OCI-LY7 (cell line): ENCODE results near the gene KRT86. TPM values are rescaled to one million over a fixed set of nuclear protein-coding genes. Genes with fewer than 3 reads are reported as not detected.

Source experiments
- BruUV-seq: library from RNA; stranded (reverse); fragments of 400-500 nt; replicated peaks from 2 replicates; lab custom pipeline; 2021; lab: Mats Ljungman, UMichigan
- CTCF ChIA-PET: fragments of 300-600 bp; sonication (Branson Sonifier 250); formaldehyde crosslinking; loops from one replicate; lab custom pipeline; 2022; ENCODE audit warnings: antibody characterized with exemption; ENCODE audit not compliant: unreplicated experiment; lab: Charles Lee
- POLR2A ChIA-PET: fragments of 300-600 bp; sonication (Branson Sonifier 250); formaldehyde crosslinking; loops from one replicate; lab custom pipeline; 2022; ENCODE audit warnings: antibody characterized with exemption; lab: Charles Lee
- DNase-seq: peaks from one replicate; pipeline ENCODE4 v3.0.0-alpha.2; 2015; ENCODE audit warnings: low spot score
- H2AFZ ChIP-seq: fragments of 200-600 bp; sonication (generic), shearing (Covaris generic); 2 replicates; pipeline ENCODE4 v1.6.1; 2014; ENCODE audit warnings: mild to moderate bottlenecking, antibody characterized with exemption, low read length, moderate library complexity
- H3K27ac ChIP-seq: fragments of 200-600 bp; sonication (generic); 2 replicates; pipeline ENCODE4 v1.5.1; 2014; ENCODE audit warnings: mixed run types, low read depth, mild to moderate bottlenecking, moderate library complexity, low read length, inconsistent platforms; ENCODE audit not compliant: poor library complexity, severe bottlenecking
- H3K36me3 ChIP-seq: fragments of 200-600 bp; sonication (generic); 2 replicates; pipeline ENCODE4 v1.6.1; 2014; ENCODE audit warnings: mild to moderate bottlenecking, antibody characterized with exemption, low read length, moderate library complexity, mixed read lengths; ENCODE audit not compliant: insufficient read depth
- H3K4me1 ChIP-seq: fragments of 200-600 bp; sonication (generic); 2 replicates; pipeline ENCODE4 v1.5.1; 2014; ENCODE audit warnings: mild to moderate bottlenecking, low read length; ENCODE audit not compliant: insufficient read depth, poor library complexity, severe bottlenecking
- H3K4me2 ChIP-seq: fragments of 200-600 bp; sonication (generic); 2 replicates; pipeline ENCODE4 v1.6.1; 2014; ENCODE audit warnings: mild to moderate bottlenecking, low read length
- H3K4me3 ChIP-seq: fragments of 200-600 bp; sonication (generic); 2 replicates; pipeline ENCODE4 v1.5.1; 2014; ENCODE audit warnings: mild to moderate bottlenecking, low read depth, low read length; ENCODE audit not compliant: poor library complexity, severe bottlenecking
- H3K79me2 ChIP-seq: fragments of 200-600 bp; sonication (generic); 2 replicates; pipeline ENCODE4 v1.6.1; 2016; ENCODE audit warnings: low read depth, mild to moderate bottlenecking, low read length, moderate library complexity, mixed read lengths; ENCODE audit not compliant: insufficient read depth
- H3K9me2 ChIP-seq: fragments of 200-600 bp; sonication (generic); 2 replicates; pipeline ENCODE4 v1.6.1; 2016; ENCODE audit warnings: mild to moderate bottlenecking, low read length, mixed read lengths; ENCODE audit not compliant: insufficient read depth
- H3K9me3 ChIP-seq: fragments of 200-600 bp; sonication (generic); 2 replicates; pipeline ENCODE4 v1.6.1; 2014; ENCODE audit warnings: mild to moderate bottlenecking, mixed run types, low read length, mixed read lengths
- H4K20me1 ChIP-seq: fragments of 200-600 bp; sonication (generic); 2 replicates; pipeline ENCODE4 v1.6.1; 2014; ENCODE audit warnings: mild to moderate bottlenecking, antibody characterized with exemption, low read length, moderate library complexity, mixed read lengths; ENCODE audit not compliant: insufficient read depth
- EZH2phosphoT487 ChIP-seq: fragments of 200-600 bp; sonication (generic); IDR thresholded peaks from 2 replicates; pipeline ENCODE4 v1.6.1; 2018; ENCODE audit warnings: low read depth, borderline replicate concordance, mild to moderate bottlenecking, mixed run types, antibody characterized with exemption, low read length, moderate library complexity, mixed read lengths
- intact Hi-C: fragments of 100-400 bp; cut with micrococcal nuclease; formaldehyde crosslinking; loops from one replicate; pipeline ENCODE4 v1.10.0; 2022; ENCODE audit not compliant: unreplicated experiment
- total RNA-seq, 2 experiments: library from RNA; depleted of rRNA in 1 of 2; stranded (reverse); fragments of >200 nt in 1 of 2; shearing (Covaris generic) in 1 of 2; gene quantifications; 2 replicates each; pipeline ENCODE4 v1.2.3, GENCODE V29; 2014 to 2022
- TF ChIP-seq, protein P1 (sequence below): fragments of 200-600 bp; sonication (generic); conservative IDR thresholded peaks from 2 replicates; pipeline ENCODE4 v1.5.1; 2014; ENCODE audit warnings: mild to moderate bottlenecking, antibody characterized with exemption, low read length, moderate library complexity, mixed read lengths

The KRT86 gene
- total RNA-seq, 2 experiments from 2014 or later, result not detected

GRCh38 chr12:52262286-52262685 lies 12.2 kb upstream of the KRT86 start:
- H3K79me2 ChIP-seq, result no peaks in the 10 kb centered on the region
- DNase-seq, result no peak
- H3K4me2 ChIP-seq, result no peak overlapping the region
- TF ChIP-seq, protein P1, sequence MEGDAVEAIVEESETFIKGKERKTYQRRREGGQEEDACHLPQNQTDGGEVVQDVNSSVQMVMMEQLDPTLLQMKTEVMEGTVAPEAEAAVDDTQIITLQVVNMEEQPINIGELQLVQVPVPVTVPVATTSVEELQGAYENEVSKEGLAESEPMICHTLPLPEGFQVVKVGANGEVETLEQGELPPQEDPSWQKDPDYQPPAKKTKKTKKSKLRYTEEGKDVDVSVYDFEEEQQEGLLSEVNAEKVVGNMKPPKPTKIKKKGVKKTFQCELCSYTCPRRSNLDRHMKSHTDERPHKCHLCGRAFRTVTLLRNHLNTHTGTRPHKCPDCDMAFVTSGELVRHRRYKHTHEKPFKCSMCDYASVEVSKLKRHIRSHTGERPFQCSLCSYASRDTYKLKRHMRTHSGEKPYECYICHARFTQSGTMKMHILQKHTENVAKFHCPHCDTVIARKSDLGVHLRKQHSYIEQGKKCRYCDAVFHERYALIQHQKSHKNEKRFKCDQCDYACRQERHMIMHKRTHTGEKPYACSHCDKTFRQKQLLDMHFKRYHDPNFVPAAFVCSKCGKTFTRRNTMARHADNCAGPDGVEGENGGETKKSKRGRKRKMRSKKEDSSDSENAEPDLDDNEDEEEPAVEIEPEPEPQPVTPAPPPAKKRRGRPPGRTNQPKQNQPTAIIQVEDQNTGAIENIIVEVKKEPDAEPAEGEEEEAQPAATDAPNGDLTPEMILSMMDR, result no peak
- no peak for TF ChIP-seq EZH2phosphoT487
- H3K9me3 ChIP-seq, result no peaks in the 10 kb centered on the region
- no peaks in the 10 kb centered on the region for H4K20me1 ChIP-seq
- H3K27ac ChIP-seq, result no peak overlapping the region
- intact Hi-C loops, result no loop called here
- no peak overlapping the region for H3K4me3 ChIP-seq
- no peaks in the 10 kb centered on the region for H3K9me2 ChIP-seq
- no peaks in the 10 kb centered on the region for H3K36me3 ChIP-seq
- H3K4me1 ChIP-seq, result no peaks in the 10 kb centered on the region
- ChIA-PET POLR2A (no interaction called here), CTCF (no interaction called here)
- H2AFZ ChIP-seq, result no peak overlapping the region
- no TSS peak for BruUV-seq

GRCh38 chr12:52263761-52264434 lies 10.5 kb upstream of the KRT86 start:
- H2AFZ ChIP-seq, result no peak overlapping the region
- no peak for DNase-seq
- H3K4me2 ChIP-seq, result no peak overlapping the region
- H3K9me3 ChIP-seq, result no peaks in the 10 kb centered on the region
- no TSS peak for BruUV-seq
- CTCF ChIA-PET, result no interaction called here
- TF ChIP-seq EZH2phosphoT487, result no peak
- TF ChIP-seq, protein P1, result no peak
- POLR2A ChIA-PET, result interaction anchor here (0.7 kb wide), 1 partner anchor 315 kb away, joined by 3 read pairs; no protein-coding TSS in a partner anchor
- no peaks in the 10 kb centered on the region for H3K79me2 ChIP-seq
- no peaks in the 10 kb centered on the region for H3K9me2 ChIP-seq
- H3K4me1 ChIP-seq, result no peaks in the 10 kb centered on the region
- no peaks in the 10 kb centered on the region for H4K20me1 ChIP-seq
- H3K27ac ChIP-seq, result no peak overlapping the region
- intact Hi-C loops, result no loop called here
- no peak overlapping the region for H3K4me3 ChIP-seq
- no peaks in the 10 kb centered on the region for H3K36me3 ChIP-seq

DNA sequence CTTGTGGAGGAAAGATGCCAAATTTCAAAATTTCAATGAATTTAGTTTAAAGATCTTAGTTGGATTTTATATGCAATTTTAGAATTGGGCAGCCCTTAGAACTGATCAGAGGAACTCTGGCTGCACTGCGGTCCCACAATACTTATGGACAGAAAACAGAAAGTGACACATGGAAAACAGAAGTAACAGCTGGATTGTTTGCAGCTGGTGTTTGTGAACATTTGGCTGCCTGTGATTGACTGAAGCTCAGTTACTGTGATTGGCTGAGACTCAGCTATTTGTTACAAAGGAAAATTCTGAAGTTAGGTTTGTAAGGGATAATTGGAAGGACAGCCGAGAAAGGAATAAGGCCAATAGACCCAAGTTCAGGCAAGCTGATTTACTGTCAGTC lies 10.0 kb upstream of the KRT86 start:
- Histone ChIP-seq H3K36me3 (no peaks in the 10 kb centered on the region), H4K20me1 (no peaks in the 10 kb centered on the region), H3K27ac (no peak overlapping the region), H3K9me3 (no peaks in the 10 kb centered on the region), H3K4me3 (no peak overlapping the region), H2AFZ (no peak overlapping the region), H3K4me1 (no peaks in the 10 kb centered on the region), H3K9me2 (no peaks in the 10 kb centered on the region), H3K79me2 (no peaks in the 10 kb centered on the region), H3K4me2 (no peak overlapping the region)
- CTCF ChIA-PET, result no interaction called here
- no peak for TF ChIP-seq EZH2phosphoT487
- TF ChIP-seq, protein P1, result no peak
- intact Hi-C loops, result no loop called here
- BruUV-seq, result no TSS peak
- POLR2A ChIA-PET, result interaction anchor here (0.7 kb wide), 1 partner anchor 315 kb away, joined by 3 read pairs; no protein-coding TSS in a partner anchor
- no peak for DNase-seq
